Measurements from ENCODE around the gene SDK2.

The SDK2 gene

DNA sequence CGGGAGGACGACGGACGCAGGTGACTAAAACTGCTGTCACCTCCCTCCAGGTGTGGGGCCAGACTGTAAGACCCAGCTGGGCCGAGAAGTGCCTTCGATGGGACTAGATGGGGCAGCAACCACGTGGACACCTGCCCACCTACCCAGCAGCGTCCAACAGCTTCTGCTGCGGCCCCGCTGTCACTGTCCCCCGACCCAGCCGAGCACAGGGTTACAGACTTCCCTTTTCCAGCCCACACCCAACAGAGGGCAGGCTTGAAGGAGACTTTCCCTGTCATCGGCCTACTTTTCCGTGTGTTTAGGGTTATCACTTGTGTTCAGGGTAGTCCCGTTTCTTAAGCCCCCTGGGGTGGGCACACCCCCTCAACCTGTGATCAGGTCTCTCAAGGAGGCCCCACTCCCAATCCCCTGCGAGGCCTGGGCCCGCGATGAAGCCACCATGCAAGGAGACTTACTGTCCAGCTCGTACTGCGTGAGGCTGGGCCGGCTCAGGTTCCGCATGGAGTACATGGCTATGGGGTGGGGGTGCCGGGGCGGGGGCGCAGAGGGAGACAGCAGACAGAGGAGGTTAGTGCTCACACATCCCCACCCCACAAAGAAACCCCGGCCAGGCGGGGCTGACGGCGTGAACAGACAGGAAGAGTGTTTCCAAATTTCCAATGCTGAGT, 263.7 kb downstream of the SDK2 start:
- no peak for DNase-seq

DNA sequence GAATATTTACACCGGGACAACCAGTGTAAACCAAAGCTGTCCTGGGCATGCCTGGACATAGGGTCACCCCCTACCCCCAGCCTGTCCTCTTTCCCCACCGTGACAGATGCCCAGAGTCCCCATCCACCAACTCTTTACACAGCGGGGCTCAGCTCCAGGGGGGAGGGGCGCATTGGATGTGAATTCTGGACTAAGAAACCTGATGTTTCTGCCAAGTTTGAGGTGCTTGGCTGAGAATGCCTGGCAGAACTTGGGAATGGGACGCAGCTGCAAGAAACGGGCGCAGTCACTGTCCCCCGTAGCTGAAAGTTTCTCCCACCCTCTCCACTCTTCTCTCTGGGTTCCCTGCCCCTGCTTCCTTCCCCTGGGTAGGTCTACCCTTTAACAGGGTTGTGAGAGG, 264.4 kb downstream of the SDK2 start:
- no peak for DNase-seq

DNA sequence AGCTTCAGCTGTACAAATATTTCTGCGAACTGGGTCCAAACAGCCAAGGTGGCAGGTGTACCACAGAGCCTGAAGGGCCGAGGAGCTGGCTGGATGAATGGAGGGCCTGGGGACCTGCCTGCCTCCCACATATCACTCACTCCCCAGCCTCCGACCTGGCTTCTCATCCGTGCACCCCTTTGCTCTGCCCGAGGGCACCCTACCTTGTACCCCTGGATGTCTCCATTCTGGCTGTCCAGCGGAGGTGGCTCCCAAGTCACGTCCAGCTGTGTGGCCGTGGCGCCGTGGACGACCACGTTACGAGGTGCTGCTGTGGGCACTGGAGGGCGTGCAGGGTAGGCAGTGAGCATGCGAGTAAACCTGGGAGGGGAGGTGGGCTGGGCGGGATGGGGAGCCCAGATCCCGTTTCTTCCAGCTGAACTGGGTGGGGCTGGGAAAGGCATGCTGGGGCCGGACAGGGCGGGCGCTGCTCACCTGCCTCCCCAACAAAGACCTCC, 265.2 kb downstream of the SDK2 start:
- no peak for DNase-seq

DNA sequence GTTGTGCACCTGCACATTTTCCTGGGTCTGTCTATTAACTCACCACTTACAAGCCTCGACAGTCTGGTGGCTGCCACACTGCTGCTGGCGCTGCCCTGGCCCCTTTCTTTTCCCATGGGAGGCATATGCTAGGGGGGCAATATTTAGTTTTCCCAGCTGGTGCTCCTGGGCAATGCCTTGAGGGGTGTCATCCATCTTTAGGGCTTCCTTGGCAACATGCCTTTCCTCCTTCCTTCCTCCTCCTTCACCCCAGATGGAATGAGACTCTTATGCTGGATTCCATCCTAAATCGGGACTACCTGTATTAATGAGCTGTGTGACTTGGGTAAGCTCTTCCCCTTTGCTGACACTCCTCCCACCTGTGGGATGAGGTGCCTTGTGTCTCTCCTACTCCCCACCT, 267.6 kb downstream of the SDK2 start:
- DNase-seq = no peak

DNA sequence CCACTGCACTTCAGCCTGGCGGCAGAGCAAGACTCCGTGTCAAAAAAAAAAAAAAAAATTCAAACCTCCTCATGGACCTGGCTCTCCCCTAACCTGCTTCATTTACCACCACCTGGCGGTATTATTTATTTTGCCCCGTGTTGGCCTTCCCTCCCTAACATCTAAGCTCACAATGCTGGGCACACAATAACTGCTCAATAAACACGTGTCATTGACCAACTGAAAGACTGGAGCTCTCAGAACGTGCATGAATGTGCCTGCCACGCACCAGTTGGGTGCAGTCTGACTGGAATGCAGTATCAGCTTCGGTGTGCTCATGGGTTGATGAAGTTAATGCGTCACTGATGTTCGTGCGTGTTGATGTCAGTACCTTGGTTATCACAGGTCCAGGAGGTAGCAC, 268.1 kb downstream of the SDK2 start:
- DNase-seq = no peak

DNA sequence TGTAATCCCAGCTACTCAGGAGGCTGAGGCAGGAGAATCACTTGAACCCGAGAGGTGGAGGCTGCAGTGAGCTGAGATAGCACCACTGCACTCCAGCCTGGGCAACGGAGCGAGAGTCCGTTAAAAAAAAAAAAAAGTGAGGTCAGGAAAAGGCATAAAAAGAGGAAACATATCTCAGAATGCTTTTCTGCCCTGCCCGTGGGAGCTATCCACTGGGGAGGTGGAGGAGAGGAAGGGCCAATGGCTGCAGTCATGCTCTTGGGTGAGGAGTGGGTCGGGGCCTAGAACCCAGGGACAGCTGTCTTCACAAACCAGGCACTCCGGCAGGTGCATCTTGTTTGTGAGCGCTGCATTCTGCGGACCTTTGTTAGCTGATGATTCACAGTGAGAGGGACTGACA, 272.4 kb downstream of the SDK2 start:
- no peak for DNase-seq

DNA sequence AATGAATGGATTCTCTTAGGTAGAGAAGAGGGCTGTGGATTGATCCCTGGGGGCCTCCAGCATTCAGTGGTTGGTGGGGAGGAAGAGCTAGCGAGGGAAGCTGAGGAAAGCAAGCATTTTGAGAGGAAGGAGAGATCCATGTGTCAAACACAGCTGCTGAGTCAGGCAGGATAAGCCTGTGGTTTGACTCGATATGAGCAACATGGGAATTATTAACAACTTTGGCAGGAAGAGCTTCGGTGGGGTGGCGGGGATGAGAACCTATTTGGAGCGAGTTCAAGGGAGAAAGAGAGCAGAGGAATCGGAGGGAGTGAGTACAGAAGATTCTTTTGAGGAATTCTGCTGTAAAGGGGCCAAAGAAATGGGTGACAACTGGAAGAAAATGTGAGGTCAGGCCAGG, 273.0 kb downstream of the SDK2 start:
- DNase-seq = no peak

DNA sequence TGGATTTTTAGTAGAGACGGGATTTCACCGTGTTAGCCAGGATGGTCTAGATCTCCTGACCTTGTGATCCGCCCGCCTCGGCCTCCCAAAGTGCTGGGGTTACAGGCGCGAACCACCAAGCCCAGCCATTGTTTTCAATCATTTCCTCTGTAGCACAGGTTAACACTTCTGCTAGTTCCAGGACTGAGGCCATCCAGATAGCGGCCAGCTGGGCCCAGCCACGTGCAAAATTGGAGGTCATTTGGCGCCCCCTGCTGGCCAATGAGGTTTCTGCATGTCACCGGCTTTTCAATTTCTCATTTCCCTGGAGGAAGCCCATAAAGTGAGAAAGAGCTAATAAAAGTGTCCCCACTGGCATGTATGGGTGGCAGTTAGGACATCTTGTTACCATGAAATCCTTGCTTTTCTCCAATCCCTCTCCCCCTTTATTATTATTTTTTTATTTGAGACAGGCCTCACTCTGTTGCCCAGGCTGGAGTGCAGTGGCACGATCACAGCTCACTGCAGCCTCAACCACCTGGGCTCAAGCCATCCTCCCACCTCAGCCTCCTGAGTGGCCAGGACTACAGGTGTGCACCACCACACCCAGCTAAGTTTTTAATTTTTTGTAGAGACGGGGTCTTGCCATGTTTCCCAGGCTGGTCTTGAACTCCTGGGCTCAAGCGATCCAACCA, 274.3 kb downstream of the SDK2 start:
- peak; percentile 87 for DNase-seq

DNA sequence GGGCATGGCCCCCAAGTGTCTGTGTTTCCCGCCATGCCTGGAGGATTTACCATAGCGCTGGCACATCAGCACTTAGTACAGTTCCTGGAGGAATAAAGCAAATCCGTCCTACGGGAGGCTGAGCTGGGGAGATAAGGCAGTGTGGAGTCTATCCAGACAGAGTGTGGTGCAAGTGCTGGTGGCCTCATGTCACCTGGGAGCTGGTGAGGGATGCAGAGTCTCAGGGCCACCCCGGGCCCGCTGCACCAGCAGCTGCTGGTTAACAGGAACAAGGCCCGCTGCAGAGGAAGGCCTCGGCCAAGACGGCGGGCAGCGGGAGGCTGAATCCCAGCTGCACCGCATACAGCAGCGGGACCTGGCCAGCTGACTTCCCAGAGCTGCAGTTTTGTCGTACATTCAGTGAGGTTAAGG, 275.1 kb downstream of the SDK2 start:
- no peak for DNase-seq

DNA sequence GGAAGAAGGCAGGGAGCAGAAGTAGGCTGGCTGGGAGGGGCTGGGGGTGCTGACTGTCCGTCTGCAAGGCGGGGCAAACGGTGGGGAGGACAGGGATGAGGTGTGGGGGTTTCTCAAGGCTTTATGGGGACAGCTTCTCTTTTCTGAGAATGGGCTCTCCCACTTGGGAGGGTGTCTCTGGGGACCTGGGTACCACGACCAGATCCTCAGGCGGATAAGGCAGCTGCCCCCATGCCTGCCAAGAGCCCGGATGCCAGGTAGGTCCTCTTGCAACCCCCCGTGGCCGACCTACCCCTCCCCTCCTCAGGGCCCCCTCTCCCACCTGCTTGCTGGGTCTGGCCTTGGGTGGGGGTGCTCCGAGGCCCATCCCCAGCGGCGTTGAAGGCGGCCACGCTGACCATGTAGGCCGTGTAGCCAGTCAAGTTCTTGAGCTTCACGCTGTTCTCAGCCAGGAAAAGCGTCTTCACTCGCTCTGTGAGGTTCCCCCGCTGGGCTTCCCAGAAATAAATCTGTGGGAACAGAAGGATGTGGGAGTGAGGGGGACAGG, 276.1 kb downstream of the SDK2 start:
- DNase-seq = no peak

DNA sequence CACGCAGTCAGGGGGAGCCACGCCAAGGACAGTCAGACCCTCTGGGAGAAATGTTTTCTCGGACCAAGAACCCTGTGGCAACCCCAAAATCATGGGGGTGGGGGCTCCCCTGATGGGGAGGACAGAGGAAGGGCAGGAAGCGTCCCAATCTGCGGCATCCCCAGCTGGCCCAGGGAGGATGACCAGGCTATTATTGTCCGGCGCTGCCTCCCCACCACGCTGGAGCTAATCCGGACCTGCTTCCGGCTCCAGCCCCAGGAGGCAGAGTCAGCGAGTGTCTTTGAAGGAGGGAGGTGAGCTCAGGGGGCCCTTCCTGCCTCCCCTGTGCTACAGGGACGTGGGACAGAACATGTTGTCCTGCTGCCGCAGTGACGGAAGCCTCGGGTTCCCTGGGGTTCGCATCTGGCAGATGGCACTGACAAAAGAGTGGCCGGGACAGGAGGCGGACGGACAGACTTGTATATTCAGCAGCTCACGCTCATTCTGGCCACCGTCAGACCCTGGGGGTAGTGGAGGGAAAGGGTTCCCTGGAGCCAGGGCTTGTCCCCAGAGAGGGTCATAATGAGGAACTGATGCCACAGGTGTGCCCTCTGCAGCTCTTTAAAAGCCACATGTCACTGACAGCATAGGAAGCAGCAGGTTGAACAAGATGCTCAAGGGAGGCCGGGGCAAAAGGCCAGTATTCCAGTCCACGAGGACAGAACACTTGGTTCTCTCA, 278.2 kb downstream of the SDK2 start:
- no peak for DNase-seq

DNA sequence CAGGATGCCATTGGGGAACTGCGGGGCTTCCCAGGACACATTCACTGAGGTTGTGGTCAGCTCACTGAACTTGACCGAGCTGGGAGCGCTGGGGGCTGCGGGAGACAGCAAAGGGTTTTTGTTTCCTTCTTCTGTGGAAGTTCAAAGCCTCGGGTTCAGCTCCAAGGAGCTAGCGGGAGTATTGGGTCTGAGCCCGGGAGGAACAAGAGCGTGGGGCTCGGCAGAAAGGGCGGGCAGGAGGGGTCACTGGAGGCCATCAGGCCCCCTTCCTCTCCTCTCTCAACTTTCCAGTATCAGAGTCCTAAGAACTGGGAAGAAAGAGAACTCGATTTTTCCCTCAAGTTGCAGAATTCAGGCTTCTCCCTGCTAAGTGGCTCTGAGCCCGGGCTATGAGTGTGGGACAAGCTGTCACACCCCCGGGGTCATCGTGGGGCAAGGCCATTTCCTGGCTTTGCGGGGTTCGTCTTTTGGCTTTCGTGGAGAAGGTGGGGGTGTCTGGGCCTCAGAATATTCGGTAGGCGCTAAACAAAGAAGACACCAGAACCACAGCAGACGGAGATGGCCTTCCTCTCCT, 278.9 kb downstream of the SDK2 start:
- DNase-seq = no peak

DNA sequence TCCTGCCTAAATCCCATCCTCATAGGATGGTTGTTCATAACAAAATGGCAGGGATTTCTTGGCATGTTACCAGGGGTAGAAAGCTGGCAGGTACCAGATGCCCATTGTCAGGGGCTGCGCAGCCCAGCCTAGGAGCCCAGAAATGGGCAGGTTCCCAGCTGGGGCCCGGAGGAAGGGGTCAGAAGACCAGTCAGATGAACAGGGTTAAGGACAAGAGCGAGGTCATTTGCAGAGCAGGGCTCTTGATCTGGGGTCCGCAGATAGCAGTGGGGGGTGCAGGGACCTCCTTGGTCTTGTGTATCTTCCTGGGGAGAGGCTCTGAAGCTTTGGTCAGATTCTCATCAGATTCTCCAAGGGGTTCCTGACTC, 280.1 kb downstream of the SDK2 start:
- DNase-seq = no peak

DNA sequence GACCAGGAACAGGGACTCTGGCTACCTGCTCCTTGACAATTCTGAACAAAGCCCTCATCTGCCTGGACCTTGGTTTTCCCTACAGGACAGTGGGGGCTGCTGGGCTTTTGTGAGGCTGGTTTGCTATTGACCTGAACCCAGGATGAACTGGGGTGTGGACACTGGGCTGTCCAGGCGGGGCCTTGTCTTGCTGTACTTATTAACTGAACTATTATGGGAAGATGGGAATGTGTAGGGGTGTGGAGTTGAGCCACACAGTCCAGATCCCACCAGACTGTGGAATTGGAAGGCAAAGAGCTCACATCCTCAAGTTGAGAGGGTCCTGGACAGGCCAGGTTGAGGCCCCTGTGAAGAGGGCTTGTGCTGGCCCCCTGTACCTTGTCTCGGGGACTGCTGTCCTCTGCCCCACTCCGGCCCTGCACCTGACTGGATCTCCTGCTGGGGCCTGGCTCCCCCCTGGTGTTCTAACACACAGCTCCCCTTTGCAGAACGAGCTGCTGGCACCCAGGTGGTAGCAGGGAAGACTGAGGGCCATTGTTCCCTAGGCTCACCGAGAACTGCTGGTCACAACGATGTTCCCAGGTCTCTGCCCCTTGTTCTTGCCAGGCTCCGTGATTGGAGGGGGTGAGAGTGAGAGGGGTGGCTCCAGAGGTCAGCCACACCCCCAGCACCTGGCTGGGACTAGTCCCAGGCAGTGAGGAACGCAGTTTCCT, 280.6 kb downstream of the SDK2 start:
- no peak for DNase-seq

DNA sequence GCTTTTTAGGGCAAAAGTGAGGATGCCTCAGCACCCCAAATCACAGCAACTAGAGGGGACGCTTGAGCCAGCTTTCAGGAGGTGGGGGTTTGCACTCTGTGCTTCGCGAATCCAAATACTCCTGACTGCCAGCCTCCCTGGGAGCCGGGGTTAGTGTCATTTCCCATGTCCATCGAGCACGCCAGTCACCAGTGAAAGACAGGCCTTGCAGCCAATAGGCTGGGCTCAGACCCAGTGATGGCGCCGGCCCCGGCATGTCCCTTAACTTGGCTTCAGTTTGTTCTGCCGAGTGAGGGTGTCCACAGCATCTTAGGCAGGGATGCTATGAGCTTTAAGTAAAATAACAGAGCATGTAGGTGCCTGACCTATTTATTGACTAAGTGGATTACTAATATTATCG, 281.5 kb downstream of the SDK2 start:
- no peak for DNase-seq

DNA sequence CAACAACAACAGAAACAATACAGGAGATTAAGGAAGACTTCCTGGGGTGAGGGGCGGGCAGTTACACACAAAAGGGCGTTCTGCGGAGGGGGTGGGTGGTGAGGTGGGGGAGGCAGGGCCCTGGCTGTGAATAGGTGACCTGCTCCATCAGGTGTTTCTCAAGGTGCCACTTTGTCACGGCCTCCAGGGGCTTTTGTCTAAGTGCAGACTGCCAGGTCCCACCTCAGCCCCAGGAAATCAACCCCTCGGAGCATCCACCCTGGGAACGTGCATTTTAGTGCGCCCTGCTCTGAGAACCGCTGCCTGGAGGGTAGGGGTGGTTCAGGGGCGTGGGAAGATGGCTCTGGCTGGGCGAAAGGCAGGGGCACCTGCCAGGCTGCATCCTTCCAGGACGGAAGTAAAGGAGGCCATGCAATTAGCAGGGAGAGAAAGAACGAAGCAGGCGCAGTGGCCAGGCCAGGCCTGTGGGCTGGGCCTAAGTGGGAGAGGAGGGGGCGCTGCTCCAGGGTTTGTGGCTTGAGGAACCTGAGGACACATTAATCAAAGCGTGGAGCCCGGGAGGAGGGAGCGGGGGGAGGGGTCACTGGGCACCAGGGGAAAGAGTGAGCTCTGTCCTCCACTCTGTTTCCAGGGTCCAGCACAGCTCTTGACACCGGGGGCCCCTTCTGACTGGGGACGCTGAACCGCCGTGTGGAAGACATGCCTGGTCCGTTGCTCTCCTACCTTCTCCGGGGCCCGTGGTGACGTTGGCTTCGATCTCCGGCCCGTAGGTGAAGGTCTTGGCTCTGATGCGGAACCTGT, 283.1 kb downstream of the SDK2 start:
- DNase-seq = no peak

DNA sequence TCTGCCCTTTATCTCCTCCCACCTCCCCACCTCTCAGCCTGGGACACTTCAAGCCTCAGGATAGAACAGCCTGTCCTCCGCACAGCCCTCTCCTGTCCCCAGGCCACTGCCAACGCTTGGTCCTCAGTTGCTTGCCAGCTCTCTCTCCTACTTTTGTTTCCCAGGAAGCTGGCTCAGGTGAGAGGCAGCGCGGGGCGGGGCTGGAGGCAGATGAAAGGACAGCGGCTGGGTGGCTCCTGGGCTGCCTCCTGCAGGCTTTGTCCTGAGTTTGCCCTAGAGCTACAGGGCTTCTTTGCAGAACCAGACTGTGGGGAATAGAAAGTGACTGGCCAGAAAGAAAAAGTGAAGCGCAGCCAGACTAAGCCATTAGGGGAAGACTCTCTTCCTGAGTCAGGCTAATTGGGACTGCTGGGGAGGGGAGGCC, 284.2 kb downstream of the SDK2 start:
- DNase-seq = peak; percentile 85

DNA sequence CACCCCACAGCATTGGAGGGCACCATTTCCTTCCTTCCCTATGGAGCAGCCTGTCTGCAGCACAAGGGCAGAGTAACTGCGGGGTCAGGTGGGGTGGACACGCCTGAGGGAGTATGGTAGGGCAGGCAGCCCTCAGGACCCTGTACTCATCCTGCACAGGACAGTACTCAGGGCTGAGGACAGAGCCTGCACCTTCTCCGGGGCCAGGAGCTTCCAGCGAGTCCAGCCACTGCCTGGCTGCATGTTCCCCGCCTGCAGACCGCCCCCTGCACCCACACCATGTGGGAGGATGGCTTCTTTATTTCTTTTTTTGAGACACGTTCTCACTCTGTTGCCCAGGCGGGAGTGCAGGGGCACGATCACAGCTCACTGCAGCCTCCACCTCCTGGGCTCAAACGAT, 284.9 kb downstream of the SDK2 start:
- no peak for DNase-seq

DNA sequence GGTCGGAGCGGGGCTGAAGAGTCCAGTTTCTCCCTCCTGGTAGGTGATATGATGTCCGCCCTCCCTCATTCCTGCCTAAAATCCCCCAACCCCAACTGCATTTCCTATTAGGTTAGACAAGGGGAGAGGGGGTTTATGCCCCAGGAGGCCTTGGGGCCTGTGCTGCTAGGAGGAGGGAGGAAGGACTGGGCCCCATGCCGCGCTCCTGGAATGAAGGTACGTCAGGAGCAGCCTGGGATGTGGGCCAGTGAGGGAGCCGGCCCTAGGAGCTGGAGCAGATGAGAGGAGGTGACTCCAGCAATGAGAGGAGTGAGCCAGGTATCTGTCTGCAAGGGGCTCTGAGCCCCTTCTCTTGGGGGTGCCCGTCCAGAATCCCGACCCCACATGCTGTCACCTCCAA, 285.6 kb downstream of the SDK2 start:
- DNase-seq = no peak

DNA sequence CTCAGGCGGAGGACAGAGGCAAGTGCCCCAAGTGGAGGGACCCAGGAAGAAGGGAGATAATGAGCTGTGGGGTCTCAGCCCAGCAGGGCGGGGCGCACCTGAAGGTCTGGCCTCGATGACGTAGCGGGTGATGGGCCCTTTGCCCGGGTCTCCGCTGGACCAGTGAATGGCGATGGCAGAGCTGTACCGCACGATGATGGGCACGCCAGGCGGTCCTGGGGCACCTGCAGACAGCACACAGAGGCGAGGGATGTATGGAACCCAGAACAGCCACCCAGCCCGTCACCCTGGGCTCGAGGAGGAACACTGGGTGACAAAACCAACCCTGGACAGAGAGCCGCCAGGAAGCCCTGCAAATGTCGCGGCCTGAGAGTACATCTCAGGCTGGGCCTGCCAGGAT, 286.3 kb downstream of the SDK2 start:
- no peak for DNase-seq

DNA sequence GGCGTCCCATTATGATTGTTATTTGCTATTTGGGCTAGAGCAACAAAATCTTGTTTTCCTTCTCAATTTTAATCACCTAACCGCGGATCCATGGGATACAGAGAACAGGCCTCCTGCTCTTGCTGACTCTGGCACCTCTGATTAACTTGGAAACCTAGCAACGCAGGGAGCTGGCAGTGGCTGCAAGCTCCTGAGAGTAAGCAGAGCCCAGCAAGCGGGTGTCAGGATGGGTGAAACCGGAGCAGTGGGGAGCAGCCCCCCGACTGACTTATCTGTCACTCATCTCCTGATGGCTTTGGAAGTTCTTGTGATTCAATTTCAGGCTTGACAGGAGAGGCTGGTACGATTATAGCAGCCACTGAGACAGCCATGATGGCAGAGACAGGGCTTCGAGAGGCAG, 286.9 kb downstream of the SDK2 start:
- DNase-seq = no peak

DNA sequence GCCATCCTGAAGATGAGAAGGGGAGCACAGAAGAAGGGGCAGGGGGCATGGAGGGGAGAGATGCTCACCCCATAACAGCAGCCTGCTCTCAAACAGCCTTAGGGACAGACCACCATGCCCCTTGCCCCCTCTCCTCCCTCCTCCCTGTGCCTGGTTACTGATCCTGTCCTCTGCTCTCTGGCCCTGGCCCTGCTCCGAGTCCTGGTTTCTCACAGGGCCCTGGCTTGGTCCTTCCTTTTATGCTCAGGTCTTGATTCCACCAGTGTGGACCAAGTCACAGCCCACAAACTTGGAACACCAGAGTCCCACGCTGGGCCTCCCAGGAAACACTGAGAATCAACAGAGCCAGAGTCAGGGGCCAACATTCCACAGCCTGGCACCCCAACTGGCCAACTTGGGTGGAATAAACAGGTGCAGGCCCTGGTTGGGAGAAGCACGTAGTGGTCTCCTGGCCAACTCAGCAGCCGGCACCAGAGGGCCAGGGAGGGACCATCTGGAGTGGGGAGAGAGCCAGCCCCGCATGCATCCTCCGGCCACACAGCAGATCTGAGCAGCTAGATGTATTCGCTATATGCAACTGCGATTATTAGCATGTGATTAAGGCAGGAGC, 287.6 kb downstream of the SDK2 start:
- DNase-seq = no peak

Measured in DMS53 (cell line).